Type B pancreatic cell (in vitro differentiated cells): Measurements from ENCODE around the gene DAPK1. TPM values are rescaled to one million over a fixed set of nuclear protein-coding genes. Genes with fewer than 3 reads are reported as not detected.

Experiments used
- DNase-seq: peaks from one replicate; pipeline ENCODE4 v3.0.0; 2021; ENCODE audit warnings: mixed read lengths; ENCODE audit not compliant: unreplicated experiment; ENCODE audit errors: extremely low spot score
- H3K27ac Mint-ChIP-seq: 2 replicates; pipeline ENCODE4 v1.8.0; 2021; ENCODE audit warnings: mild to moderate bottlenecking, mixed read lengths
- H3K27me3 Mint-ChIP-seq: 2 replicates; pipeline ENCODE4 v1.8.0; 2021; ENCODE audit warnings: mixed read lengths
- H3K36me3 Mint-ChIP-seq: 2 replicates; pipeline ENCODE4 v1.8.0; 2021; ENCODE audit warnings: mixed read lengths
- H3K4me1 Mint-ChIP-seq: one replicate; pipeline ENCODE4 v1.8.0; 2021; ENCODE audit warnings: mixed read lengths; ENCODE audit not compliant: unreplicated experiment
- H3K4me3 Mint-ChIP-seq: 2 replicates; pipeline ENCODE4 v1.8.0; 2021; ENCODE audit warnings: mild to moderate bottlenecking, mixed read lengths
- H3K9me3 Mint-ChIP-seq: 2 replicates; pipeline ENCODE4 v1.8.0; 2021; ENCODE audit warnings: mixed read lengths
- CTCF ChIP-seq: fragments of 200-600 bp; sonication (generic); conservative IDR thresholded peaks from 2 replicates; pipeline ENCODE4 v1.5.0; 2021; ENCODE audit warnings: antibody characterized with exemption, mild to moderate bottlenecking
- total RNA-seq: library from RNA; stranded (reverse); gene quantifications from 2 replicates; pipeline ENCODE4 v1.2.1, GENCODE V29; 2021; ENCODE audit warnings: low replicate concordance

DAPK1 gene
- total RNA-seq, 1 donor from 2014 or later, result 160 TPM

GRCh38 chr9:87671925-87672324, 174.3 kb downstream of the DAPK1 start:
- no peak overlapping the region for H3K27ac Mint-ChIP-seq

DNA sequence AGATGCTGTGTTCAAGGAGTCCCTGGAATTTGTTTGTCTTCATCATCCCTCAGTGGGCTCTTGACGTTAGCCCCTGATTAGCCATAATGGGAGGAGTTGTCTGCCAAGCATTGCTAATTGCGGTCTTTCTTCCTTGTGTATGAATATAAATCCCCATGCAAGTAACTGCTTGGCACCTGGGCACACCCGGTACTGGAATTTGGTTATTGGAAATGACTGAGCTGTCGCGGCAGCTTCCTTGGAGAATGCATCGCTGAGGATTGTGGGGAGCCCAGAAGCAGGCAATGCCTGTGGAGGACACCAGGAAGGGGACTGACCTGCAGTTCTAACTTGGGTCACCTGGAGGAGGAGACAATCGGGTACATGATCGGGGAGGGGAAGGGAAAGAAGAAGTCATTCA, 174.9 kb downstream of the DAPK1 start:
- no peak for TF ChIP-seq CTCF
- Mint-ChIP-seq H3K27ac (peak overlapping the region; percentile 80), H3K27me3 (no peaks in the 10 kb centered on the region), H3K4me1 (peaks cover 9% of the 10 kb centered on the region), H3K4me3 (no peak overlapping the region), H3K9me3 (no peaks in the 10 kb centered on the region), H3K36me3 (peaks cover 25% of the 10 kb centered on the region)
- peak; percentile 40 for DNase-seq

More at GRCh38 chr9:87671925-87672324, 174.3 kb downstream of the DAPK1 start:
- Mint-ChIP-seq H3K4me3 (no peak overlapping the region), H3K27me3 (no peaks in the 10 kb centered on the region), H3K4me1 (peaks cover 7% of the 10 kb centered on the region), H3K36me3 (peaks cover 30% of the 10 kb centered on the region), H3K9me3 (no peaks in the 10 kb centered on the region)
- DNase-seq, result peak; percentile 45
- TF ChIP-seq CTCF, result no peak

DNA sequence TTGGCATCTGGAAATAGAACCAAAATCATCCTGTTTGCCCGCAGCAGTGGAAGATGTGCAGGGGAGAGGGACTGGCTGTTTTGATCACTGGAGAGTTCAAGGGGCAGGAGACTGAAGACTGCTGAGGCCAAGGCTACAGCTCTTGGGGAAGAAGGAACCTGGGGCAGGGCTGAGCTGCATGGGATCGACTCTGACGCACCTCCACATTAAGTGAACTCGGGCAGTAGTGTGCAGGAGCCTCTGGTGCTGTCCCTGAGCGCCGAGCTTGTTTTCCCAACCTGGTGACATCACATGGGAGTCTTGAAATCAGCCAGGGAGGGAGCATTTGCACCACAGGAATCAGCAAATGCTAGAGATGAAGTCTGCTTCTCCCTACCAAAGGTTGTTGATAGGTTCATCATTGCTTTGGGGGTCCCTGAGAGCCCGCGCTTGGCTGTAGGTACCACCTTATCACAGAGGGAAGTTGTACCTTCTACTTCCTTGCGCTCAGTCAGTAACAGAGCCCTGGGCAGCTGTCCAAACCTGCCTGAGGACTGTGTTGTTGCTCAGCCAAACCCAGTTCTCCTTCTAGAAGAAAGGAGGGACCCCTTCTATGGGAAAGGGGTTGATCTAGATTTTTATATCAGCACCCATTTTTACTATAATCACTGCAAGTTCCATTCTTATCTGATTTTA, 175.9 kb downstream of the DAPK1 start:
- no peaks in the 10 kb centered on the region for H3K27me3 Mint-ChIP-seq
- H3K27ac Mint-ChIP-seq, result no peak overlapping the region
- DNase-seq, result peak; percentile 42
- no peaks in the 10 kb centered on the region for H3K9me3 Mint-ChIP-seq
- TF ChIP-seq CTCF, result no peak
- no peak overlapping the region for H3K4me3 Mint-ChIP-seq
- peaks cover 11% of the 10 kb centered on the region for H3K4me1 Mint-ChIP-seq
- H3K36me3 Mint-ChIP-seq, result peaks cover 16% of the 10 kb centered on the region

- no peak for DNase-seq
- H3K9me3 Mint-ChIP-seq, result no peaks in the 10 kb centered on the region
- no peaks in the 10 kb centered on the region for H3K27me3 Mint-ChIP-seq
- H3K4me1 Mint-ChIP-seq, result peaks cover 16% of the 10 kb centered on the region
- peak overlapping the region; percentile 61 for H3K27ac Mint-ChIP-seq
- H3K4me3 Mint-ChIP-seq, result no peak overlapping the region
- peaks cover 16% of the 10 kb centered on the region for H3K36me3 Mint-ChIP-seq
- TF ChIP-seq CTCF, result no peak
Observed at GRCh38 chr9:87674565-87675299, 177.1 kb downstream of the DAPK1 start.

DNA sequence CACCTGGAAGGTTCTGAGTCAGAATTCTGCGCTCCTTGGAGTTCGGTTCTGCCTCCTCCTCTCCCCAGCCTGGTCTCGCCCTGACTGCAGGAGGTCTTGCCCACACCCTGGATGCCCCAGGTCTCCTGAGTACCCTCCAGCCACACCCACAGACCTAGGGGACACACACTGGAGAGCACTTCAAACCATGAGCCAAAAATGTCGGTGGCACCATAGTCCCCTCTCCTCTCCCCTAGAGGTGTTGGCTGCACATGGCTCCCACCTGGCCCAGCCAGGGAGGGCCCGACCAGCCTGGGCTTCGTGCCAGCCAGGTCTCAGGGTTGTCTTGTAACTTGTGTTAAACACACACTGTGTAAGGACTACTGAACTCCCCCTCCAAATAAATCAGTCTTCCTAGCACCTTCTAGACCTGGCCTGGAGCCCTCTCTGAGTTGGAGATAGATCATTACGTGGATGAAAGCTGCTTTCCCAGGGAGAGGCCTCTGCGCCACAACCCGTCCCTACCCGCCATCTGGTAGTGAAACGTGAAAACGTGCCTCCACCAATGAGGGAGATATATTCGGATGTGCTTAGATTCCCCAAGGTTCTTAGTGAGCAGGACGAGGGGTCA, 178.3 kb downstream of the DAPK1 start:
- peak; percentile 57 for DNase-seq
- H3K36me3 Mint-ChIP-seq, result peaks cover 13% of the 10 kb centered on the region
- H3K27ac Mint-ChIP-seq, result peak overlapping the region; percentile 36
- no peak overlapping the region for H3K4me3 Mint-ChIP-seq
- no peaks in the 10 kb centered on the region for H3K27me3 Mint-ChIP-seq
- no peak for TF ChIP-seq CTCF
- no peaks in the 10 kb centered on the region for H3K9me3 Mint-ChIP-seq
- peaks cover 16% of the 10 kb centered on the region for H3K4me1 Mint-ChIP-seq
